ENCODE measurements around the gene MRPL9.
A peak's percentile ranks its signal among the peaks of the same experiment; 100 is the strongest.

MRPL9 gene

GRCh38 chr1:151800830-151801229 is 37.5 kb upstream of the MRPL9 start:
- DNase-seq (ENCODE audit: low read depth): no peak
- H3K4me3 ChIP-seq (ENCODE audit: low read depth, low read length): no peak overlapping the region
- TF ChIP-seq CTCF (IDR thresholded peaks at IDR 0.05; ENCODE audit: low read depth, low read length, missing control alignments): no peak

GRCh38 chr1:151799179-151800022 is 36.1 kb upstream of the MRPL9 start:
- no peak for TF ChIP-seq CTCF (IDR thresholded peaks at IDR 0.05; ENCODE audit: low read depth, low read length, missing control alignments)
- no peak overlapping the region for H3K4me3 ChIP-seq (ENCODE audit: low read depth, low read length)
- DNase-seq (ENCODE audit: low read depth): no peak

GRCh38 chr1:151798571-151798970 is 35.3 kb upstream of the MRPL9 start:
- H3K4me3 ChIP-seq (ENCODE audit: low read depth, low read length): no peak overlapping the region
- DNase-seq (ENCODE audit: low read depth): no peak
- no peak for TF ChIP-seq CTCF (IDR thresholded peaks at IDR 0.05; ENCODE audit: low read depth, low read length, missing control alignments)

- no peak for DNase-seq (ENCODE audit: low read depth)
- TF ChIP-seq CTCF (IDR thresholded peaks at IDR 0.05; ENCODE audit: low read depth, low read length, missing control alignments): no peak
- H3K4me3 ChIP-seq (ENCODE audit: low read depth, low read length): peak overlapping the region; percentile 77
Observed at GRCh38 chr1:151790940-151791651, 27.8 kb upstream of the MRPL9 start.

GRCh38 chr1:151790071-151790939 is 27.0 kb upstream of the MRPL9 start, which contains the start of gene TDRKH:
TDRKH (minus strand) TSS chr1:151790500; CDS start chr1:151783022, 7,478 bp downstream.
- TF ChIP-seq CTCF (IDR thresholded peaks at IDR 0.05; ENCODE audit: low read depth, low read length, missing control alignments): peak; percentile 29
- DNase-seq (ENCODE audit: low read depth): peak; percentile 98
- H3K4me3 ChIP-seq (ENCODE audit: low read depth, low read length): peak within 1 kb of the TSS; percentile 77

- no peak for TF ChIP-seq CTCF (IDR thresholded peaks at IDR 0.05; ENCODE audit: low read depth, low read length, missing control alignments)
- DNase-seq (ENCODE audit: low read depth): no peak
- no peak overlapping the region for H3K4me3 ChIP-seq (ENCODE audit: low read depth, low read length)
Observed at GRCh38 chr1:151787689-151788088, 24.4 kb upstream of the MRPL9 start.
